Right lobe of liver (tissue), 6 donors: Measurements from ENCODE around the gene EFCAB3. TPM values are rescaled to one million over a fixed set of nuclear protein-coding genes. Genes with fewer than 3 reads are reported as not detected.
"Not testable (repeated sequence)": the region's sequence is repeated elsewhere in the genome, so short reads cannot be mapped to it uniquely, and the experiment has no call there.

ENCODE experiments used
- ATAC-seq, 4 donors: fragments of 200-7000 bp; cut with Tn5 transposase; one replicate each; pipeline ENCODE4 v1.9.1; 2020; ENCODE audit warnings: mild to moderate bottlenecking in 4 of 4, moderate library complexity in 4 of 4
- DNase-seq, 3 donors: peaks; one replicate each; pipeline ENCODE4 v3.0.0-alpha.2; 2020
- H3K27ac ChIP-seq, 3 donors: fragments of 200-600 bp; one replicate each; pipeline ENCODE4 v1.8.0; 2022
- H3K27me3 ChIP-seq, 2 donors: fragments of 200-600 bp; one replicate each; pipeline ENCODE4 v1.8.0; 2022
- H3K36me3 ChIP-seq, 4 donors: fragments of 200-600 bp; sonication (generic) in 1 of 4; one replicate each; pipeline versions ENCODE4 v1.5.1 to v1.8.0; 2017 to 2022; ENCODE audit warnings: control low read depth in 1 of 4
- H3K4me1 ChIP-seq, 4 donors: fragments of 200-600 bp; sonication (generic) in 1 of 4; one replicate each; pipeline versions ENCODE4 v1.5.1 to v1.8.0; 2017 to 2022; ENCODE audit warnings: control low read depth in 1 of 4
- H3K4me3 ChIP-seq, 3 donors: fragments of 200-600 bp; one replicate each; pipeline ENCODE4 v1.8.0; 2022
- H3K9me3 ChIP-seq, 4 donors: fragments of 200-600 bp; sonication (generic) in 1 of 4; one replicate each; pipeline versions ENCODE4 v1.5.1 to v1.8.0; 2017 to 2022; ENCODE audit warnings: control low read depth in 1 of 4
- CTCF ChIP-seq, 4 donors: fragments of 200-600 bp in 3 of 4; fragments of 450-650 bp in 1 of 4; IDR thresholded peaks; one replicate each; pipeline versions ENCODE4 v1.5.1 to v1.8.0; 2016 to 2022; ENCODE audit warnings: antibody characterized with exemption in 4 of 4, mild to moderate bottlenecking in 2 of 4
- POLR2A ChIP-seq: fragments of 450-650 bp; IDR thresholded peaks from one replicate; pipeline ENCODE4 v1.6.1; 2017; ENCODE audit warnings: antibody characterized with exemption, mild to moderate bottlenecking
- WGBS: methylation state at CpG from one replicate; pipeline ENCODE4 v1.1.6; 2018; ENCODE audit warnings: low coverage, low lambda C conversion rate; ENCODE audit not compliant: insufficient coverage; ENCODE audit errors: missing lambda C conversion rate; 5-methylcytosine and 5-hydroxymethylcytosine counted together
- intact Hi-C, 2 donors: fragments of 100-400 bp; cut with DNase I; formaldehyde crosslinking; loops; one replicate each; pipeline versions ENCODE4 v1.11.2 to v1.14.1; 2022
- total RNA-seq, 6 experiments: library from RNA; depleted of rRNA in 2 of 6; stranded (reverse); fragments of >200 nt in 2 of 6; fragmentation: NEBNext Ultra II Directional in 3 of 6; extraction: Animal tissue kit (Norgen Biotek cat#: 25700) in 3 of 6; gene quantifications; one replicate each; pipeline versions ENCODE4 v1.1.0 to v1.2.4, GENCODE V29; 2016 to 2023
- donor health status: DM: no; HTN: yes; CAD: no.
- donor health status: DM: no; HTN: no; CAD: no.
- donor health status: DM: no; HTN: no; CAD: no.
- donor health status: DM: no; HTN: yes; CAD: no.
- donor health status: DM: no; HTN: yes; CAD: no.

The EFCAB3 gene
- total RNA-seq, 6 experiments from 2014 or later: not detected

- H3K36me3 ChIP-seq: no peaks in the 10 kb centered on the region
- peaks cover 0 to 3% of the 10 kb centered on the region in 2 donors for H3K27me3 ChIP-seq
- WGBS: 68% methylated on average over 13 of the region's 18 CpGs
- no peak for TF ChIP-seq POLR2A
- no peak for TF ChIP-seq CTCF (IDR thresholded peaks at IDR 0.05)
- no peaks in the 10 kb centered on the region for H3K9me3 ChIP-seq
- ATAC-seq (no peak), DNase-seq (no peak)
- no peak overlapping the region for H3K4me3 ChIP-seq
- H3K4me1 ChIP-seq: no peaks in the 10 kb centered on the region
- intact Hi-C loops: no loop called here
- no peak overlapping the region for H3K27ac ChIP-seq
These were observed 1.2 kb downstream of the EFCAB3 start for GRCh38 chr17:62381561-62381960.

- WGBS: 13% methylated on average over 1 of the region's 1 CpG
- TF ChIP-seq POLR2A (no peak), CTCF (IDR thresholded peaks at IDR 0.05) (no peak)
- intact Hi-C loops: no loop called here
- no peak overlapping the region for H3K4me3 ChIP-seq
- H3K36me3 ChIP-seq: no peaks in the 10 kb centered on the region
- no peaks in the 10 kb centered on the region for H3K4me1 ChIP-seq
- ATAC-seq (no peak), DNase-seq (no peak)
- H3K27ac ChIP-seq: no peak overlapping the region
- H3K27me3 ChIP-seq: peaks cover 0 to under 1% of the 10 kb centered on the region in 2 donors
- H3K9me3 ChIP-seq: no peaks in the 10 kb centered on the region
These were observed 8.5 kb downstream of the EFCAB3 start for GRCh38 chr17:62388856-62389255.

- no peaks in the 10 kb centered on the region for H3K4me1 ChIP-seq
- ATAC-seq: no peak
- H3K27ac ChIP-seq: no peak overlapping the region
- intact Hi-C loops: no loop called here
- no peak overlapping the region for H3K4me3 ChIP-seq
- no peak for DNase-seq
- H3K27me3 ChIP-seq: peaks cover 0 to 5% of the 10 kb centered on the region in 2 donors
- H3K9me3 ChIP-seq: no peaks in the 10 kb centered on the region
- no peaks in the 10 kb centered on the region for H3K36me3 ChIP-seq
- TF ChIP-seq POLR2A (no peak), CTCF (IDR thresholded peaks at IDR 0.05) (no peak)
- WGBS: 0% methylated on average over 1 of the region's 1 CpG
These were observed 12.6 kb downstream of the EFCAB3 start for GRCh38 chr17:62392908-62393307.

GRCh38 chr17:62398891-62399290 is 18.5 kb downstream of the EFCAB3 start:
- ATAC-seq (no peak), DNase-seq (no peak)
- intact Hi-C loops: no loop called here
- no peaks in the 10 kb centered on the region for H3K9me3 ChIP-seq
- WGBS: 100% methylated on average over 1 of the region's 1 CpG
- peaks cover 0 to 4% of the 10 kb centered on the region in 2 donors for H3K27me3 ChIP-seq
- no peak overlapping the region for H3K4me3 ChIP-seq
- no peaks in the 10 kb centered on the region for H3K36me3 ChIP-seq
- H3K4me1 ChIP-seq: no peaks in the 10 kb centered on the region
- TF ChIP-seq POLR2A: no peak
- TF ChIP-seq CTCF (IDR thresholded peaks at IDR 0.05): no peak
- H3K27ac ChIP-seq: no peak overlapping the region

GRCh38 chr17:62405451-62405850 is 25.1 kb downstream of the EFCAB3 start:
- H3K4me3 ChIP-seq: no peak overlapping the region
- ATAC-seq (no peak), DNase-seq (no peak)
- intact Hi-C loops: no loop called here
- no peaks in the 10 kb centered on the region for H3K9me3 ChIP-seq
- TF ChIP-seq POLR2A (no peak), CTCF (IDR thresholded peaks at IDR 0.05) (no peak)
- WGBS: 44% methylated on average over 2 of the region's 2 CpGs
- no peaks in the 10 kb centered on the region for H3K36me3 ChIP-seq
- H3K27ac ChIP-seq: no peak overlapping the region
- no peaks in the 10 kb centered on the region for H3K27me3 ChIP-seq
- no peaks in the 10 kb centered on the region for H3K4me1 ChIP-seq

- ATAC-seq, H3K36me3 ChIP-seq, H3K27me3 ChIP-seq, H3K9me3 ChIP-seq, intact Hi-C loops, H3K4me3 ChIP-seq, H3K4me1 ChIP-seq, DNase-seq, H3K27ac ChIP-seq: not testable (repeated sequence)
- WGBS: 63% methylated on average over 1 of the region's 1 CpG
These were observed 32.7 kb downstream of the EFCAB3 start for GRCh38 chr17:62413090-62413489.
